NOMO-1 treated with dmso at 0.1 percent for 144 hours (cell line): ENCODE results near the gene PLA2G4A.

Source experiments
- DNase-seq: peaks from one replicate; lab custom pipeline; 2025; ENCODE audit not compliant: unreplicated experiment; lab: John Stamatoyannopoulos, UW

Gene PLA2G4A

GRCh38 chr1:187010571-187011309 lies 182.0 kb downstream of the PLA2G4A start:
- DNase-seq: no peak

GRCh38 chr1:187013582-187014200 lies 184.9 kb downstream of the PLA2G4A start:
- no peak for DNase-seq

GRCh38 chr1:187018291-187018690 lies 189.5 kb downstream of the PLA2G4A start:
- no peak for DNase-seq

- DNase-seq: no peak
Measured at GRCh38 chr1:187027253-187027652, 198.5 kb downstream of the PLA2G4A start.

- DNase-seq: no peak
Measured at GRCh38 chr1:187032316-187032981, 203.7 kb downstream of the PLA2G4A start.

GRCh38 chr1:187032982-187033692 lies 204.4 kb downstream of the PLA2G4A start:
- DNase-seq: peak; percentile 2

GRCh38 chr1:187033693-187034390 lies 205.1 kb downstream of the PLA2G4A start:
- no peak for DNase-seq

GRCh38 chr1:187034501-187034900 lies 205.8 kb downstream of the PLA2G4A start:
- no peak for DNase-seq

- no peak for DNase-seq
Measured at GRCh38 chr1:187037973-187038553, 209.3 kb downstream of the PLA2G4A start.
